A549 (cell line): ENCODE data around the gene SAG. TPM values are rescaled to one million over a fixed set of nuclear protein-coding genes. Genes with fewer than 3 reads are reported as not detected.

Source experiments
- ATAC-seq, 2 experiments: fragments of 200-7000 bp in 1 of 2; fragments of >200 bp in 1 of 2; cut with Nextera tagmentation in 1 of 2; cut with Tn5 transposase in 1 of 2; 3 replicates each; pipeline versions ENCODE4 v1.8.0 to v1.9.1; 2018 to 2020; ENCODE audit warnings: mild to moderate bottlenecking in 1 of 2, moderate library complexity in 1 of 2
- CTCF ChIA-PET: fragments of 300-600 bp; sonication (Branson Sonifier 250); formaldehyde crosslinking; extraction: SDS; loops from one replicate; lab custom pipeline; 2021; ENCODE audit warnings: antibody characterized with exemption, inconsistent platforms; lab: Yijun Ruan, JAX
- POLR2A ChIA-PET: fragments of 350-600 bp; formaldehyde crosslinking; extraction: SDS; loops from one replicate; lab custom pipeline; 2021; ENCODE audit warnings: antibody characterized with exemption, inconsistent platforms; lab: Yijun Ruan, JAX
- DNase-seq, 2 experiments: peaks; one replicate each; pipeline versions ENCODE4 v3.0.0 to v3.0.0-alpha.2; 2011 to 2016; ENCODE audit warnings: low read depth in 1 of 2, low spot score in 1 of 2
- FAIRE-seq: peaks from 2 replicates; lab custom pipeline; 2011; peaks lifted over from hg19 to GRCh38; lab: Jason Lieb, UNC
- H3K27ac ChIP-seq, 2 experiments: fragments of >200 bp; sonication (Bioruptor Twin); formaldehyde crosslinking; 3 replicates each; pipeline ENCODE4 v1.5.1; 2016 to 2017
- H3K4me1 ChIP-seq: fragments of >200 bp; sonication (Bioruptor Twin); formaldehyde crosslinking; 3 replicates; pipeline ENCODE4 v1.6.1; 2016
- H3K4me2 ChIP-seq: fragments of >200 bp; sonication (Bioruptor Twin); formaldehyde crosslinking; 3 replicates; pipeline ENCODE4 v1.6.1; 2016
- H3K4me3 ChIP-seq: fragments of >200 bp; sonication (Bioruptor Twin); formaldehyde crosslinking; 3 replicates; pipeline ENCODE4 v1.5.1; 2016
- H3K9me3 ChIP-seq: fragments of >200 bp; sonication (Bioruptor Twin); formaldehyde crosslinking; 3 replicates; pipeline ENCODE4 v1.6.1; 2016
- ATOH8 ChIP-seq: fragments of 250-450 bp; sonication (Bioruptor Pico); IDR thresholded peaks from 2 replicates; pipeline ENCODE4 v1.5.0; 2020; ENCODE audit warnings: low read depth, mild to moderate bottlenecking, moderate library complexity
- CBX8 ChIP-seq: fragments of 200-600 bp; sonication (generic); IDR thresholded peaks from 2 replicates; pipeline ENCODE4 v1.6.1; 2016
- ESRRA ChIP-seq: fragments of 150-350 bp; IDR thresholded peaks from 2 replicates; pipeline ENCODE4 v1.6.1; 2014; ENCODE audit warnings: mild to moderate bottlenecking, low read length, borderline replicate concordance
- FOSB ChIP-seq: fragments of 250-450 bp; sonication (Bioruptor Pico); IDR thresholded peaks from 2 replicates; pipeline ENCODE4 v1.5.0; 2020; ENCODE audit warnings: mild to moderate bottlenecking, moderate library complexity
- HDAC2 ChIP-seq: fragments of 200-600 bp; sonication (generic); IDR thresholded peaks from 2 replicates; pipeline ENCODE4 v1.6.1; 2016
- HES2 ChIP-seq: fragments of >200 bp; sonication (Bioruptor Twin); formaldehyde crosslinking; IDR thresholded peaks from 2 replicates; pipeline ENCODE4 v1.6.1; 2016
- JUN ChIP-seq, 2 experiments: fragments of >200 bp; sonication (Bioruptor Twin); formaldehyde crosslinking; IDR thresholded peaks; 2 replicates in 1 of 2; 3 replicates in 1 of 2; pipeline ENCODE4 v1.6.1; 2016 to 2017
- JUNB ChIP-seq: fragments of >200 bp; sonication (Bioruptor Twin); formaldehyde crosslinking; IDR thresholded peaks from 2 replicates; pipeline ENCODE4 v1.6.1; 2016
- NFE2L2 ChIP-seq: fragments of 150-350 bp; conservative IDR thresholded peaks from 2 replicates; pipeline ENCODE4 v1.6.1; 2014; ENCODE audit warnings: low read length
- PHF8 ChIP-seq: fragments of 200-600 bp; sonication (generic); IDR thresholded peaks from 2 replicates; pipeline ENCODE4 v1.6.1; 2016; ENCODE audit warnings: low read depth, mild to moderate bottlenecking, antibody characterized with exemption, moderate library complexity, borderline replicate concordance
- RAD21 ChIP-seq, 2 experiments: fragments of >200 bp in 1 of 2; sonication (Bioruptor Twin) in 1 of 2; formaldehyde crosslinking in 1 of 2; IDR thresholded peaks in 1 of 2; conservative IDR thresholded peaks in 1 of 2; 2 replicates in 1 of 2; 3 replicates in 1 of 2; pipeline ENCODE4 v1.6.1; 2012 to 2018; ENCODE audit warnings: inconsistent platforms in 1 of 2
- RARB ChIP-seq: fragments of 250-450 bp; sonication (Bioruptor Pico); IDR thresholded peaks from 2 replicates; pipeline ENCODE4 v1.8.0; 2021; ENCODE audit warnings: mild to moderate bottlenecking, moderate library complexity
- RNF2 ChIP-seq: fragments of 200-600 bp; sonication (generic); IDR thresholded peaks from 2 replicates; pipeline ENCODE4 v1.6.1; 2016; ENCODE audit warnings: low read depth, mild to moderate bottlenecking, antibody characterized with exemption, moderate library complexity, borderline replicate concordance
- SREBF2 ChIP-seq: fragments of 450-650 bp; IDR thresholded peaks from 2 replicates; pipeline ENCODE4 v1.6.1; 2014; ENCODE audit warnings: mild to moderate bottlenecking, moderate library complexity
- TP53 ChIP-seq: fragments of 250-450 bp; sonication (Bioruptor Pico); IDR thresholded peaks from 2 replicates; pipeline ENCODE4 v1.5.0; 2021; ENCODE audit warnings: mild to moderate bottlenecking, moderate library complexity
- USF2 ChIP-seq: fragments of 450-650 bp; IDR thresholded peaks from 2 replicates; pipeline ENCODE4 v1.6.1; 2014; ENCODE audit warnings: antibody characterized with exemption
- ZC3H11A ChIP-seq: fragments of 450-650 bp; IDR thresholded peaks from 2 replicates; pipeline ENCODE4 v1.6.1; 2014; ENCODE audit warnings: antibody characterized with exemption, mild to moderate bottlenecking
- WGBS: methylation state at CpG from one replicate; pipeline ENCODE4 v1.1.6; 2017; ENCODE audit errors: missing lambda C conversion rate; 5-methylcytosine and 5-hydroxymethylcytosine counted together
- polyA plus RNA-seq, 4 experiments: library from polyadenylated mRNA; depleted of rRNA in 3 of 4; stranded (reverse); fragments of >200 nt; fragmentation: RNase III in 1 of 4; extraction: RNeasy Plus Mini Kit Qiagen cat#74134 plus additional on column Dnase treatment in 1 of 4; gene quantifications; 2 replicates in 3 of 4; 3 replicates in 1 of 4; pipeline ENCODE4 v1.2.3, GENCODE V29; 2011 to 2017
- TF ChIP-seq, protein P1 (sequence below): IDR thresholded peaks from 2 replicates; pipeline ENCODE4 v1.6.1; 2012
- TF ChIP-seq, protein P2 (sequence below): fragments of 200-600 bp; sonication (generic); IDR thresholded peaks from 2 replicates; pipeline ENCODE4 v1.6.1; 2016; ENCODE audit warnings: antibody characterized with exemption, mild to moderate bottlenecking, moderate library complexity
- TF ChIP-seq, protein P3 (sequence below): IDR thresholded peaks from 2 replicates; pipeline ENCODE4 v1.6.1; 2012
- TF ChIP-seq, protein P4 (sequence below): fragments of 150-350 bp; IDR thresholded peaks from 2 replicates; pipeline ENCODE4 v1.6.1; 2014; ENCODE audit warnings: low read depth, mild to moderate bottlenecking, low read length
- TF ChIP-seq, protein P5 (sequence below): IDR thresholded peaks from 2 replicates; pipeline ENCODE4 v1.6.1; 2012; ENCODE audit warnings: low read depth, borderline replicate concordance

Gene SAG
- polyA plus RNA-seq, 2 of the 4 experiments (the other 2 are of a cell fraction) = not detected

GRCh38 chr2:233311241-233311926, 3.8 kb downstream of the SAG start:
- FAIRE-seq (no peak), DNase-seq (no peak), ATAC-seq (0 out of 6 replicates have a peak, but pooled peaks of 1 of the 2 experiments have one; percentile 26)
- ChIA-PET CTCF (no interaction called here), POLR2A (no interaction called here)
- H3K9me3 ChIP-seq = no peaks in the 10 kb centered on the region
- no peak overlapping the region for H3K27ac ChIP-seq
- H3K4me3 ChIP-seq = no peak overlapping the region
- WGBS = 82% methylated on average over 11 of the region's 11 CpGs
- H3K4me1 ChIP-seq = no peaks in the 10 kb centered on the region
- H3K4me2 ChIP-seq = no peak overlapping the region
- no peak for TF ChIP-seq SREBF2
- peak; percentile 47; the same call in 1 of the 2 replicates for TF ChIP-seq USF2

DNA sequence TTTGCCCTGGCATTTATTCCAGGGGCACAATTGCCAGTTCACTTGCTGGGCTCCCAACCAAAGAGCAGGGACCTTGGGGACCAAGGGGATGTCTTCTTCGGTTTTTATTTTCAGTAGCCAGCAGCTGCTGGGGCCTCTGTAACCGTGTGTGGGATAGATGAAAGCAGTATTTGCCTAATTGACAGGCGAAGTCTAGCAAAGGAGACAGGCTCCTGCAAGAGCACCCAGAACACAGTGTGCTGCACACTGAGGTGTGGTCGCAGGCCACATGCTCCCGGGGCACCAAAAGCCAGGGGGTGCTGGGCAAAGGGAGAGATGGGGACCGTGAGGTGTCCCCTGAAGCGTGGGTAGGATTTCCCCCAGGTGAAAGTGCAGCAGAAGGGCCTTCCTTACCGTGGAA, 5.3 kb downstream of the SAG start:
- POLR2A ChIA-PET = no interaction called here
- Histone ChIP-seq H3K4me2 (no peak overlapping the region), H3K4me3 (no peak overlapping the region), H3K4me1 (no peaks in the 10 kb centered on the region), H3K9me3 (no peaks in the 10 kb centered on the region), H3K27ac (peak overlapping the region in 1 of 2 experiments; percentile 17; a peak in 1 of 6 replicates)
- ATAC-seq (no peak), FAIRE-seq (no peak), DNase-seq (no peak)
- WGBS = 67% methylated on average over 8 of the region's 8 CpGs
- TF ChIP-seq RAD21 (conservative IDR thresholded peaks at IDR 0.05 in 1 of 2, IDR thresholded peaks at IDR 0.05 in 1 of 2) = no peak
- TF ChIP-seq, protein P1, sequence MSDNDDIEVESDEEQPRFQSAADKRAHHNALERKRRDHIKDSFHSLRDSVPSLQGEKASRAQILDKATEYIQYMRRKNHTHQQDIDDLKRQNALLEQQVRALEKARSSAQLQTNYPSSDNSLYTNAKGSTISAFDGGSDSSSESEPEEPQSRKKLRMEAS = no peak
- CTCF ChIA-PET = interaction anchor here (1.1 to 1.5 kb wide), 2 partner anchors 10 to 130 kb away, joined by 3 to 5 read pairs; no protein-coding TSS in a partner anchor

GRCh38 chr2:233314180-233314925, 6.7 kb downstream of the SAG start:
- H3K4me2 ChIP-seq = no peak overlapping the region
- H3K4me3 ChIP-seq = no peak overlapping the region
- no peak for DNase-seq
- FAIRE-seq = no peak
- H3K9me3 ChIP-seq = no peaks in the 10 kb centered on the region
- no peak overlapping the region for H3K27ac ChIP-seq
- no peaks in the 10 kb centered on the region for H3K4me1 ChIP-seq
- CTCF ChIA-PET = interaction anchor here (1.5 kb wide), 1 partner anchor 9 kb away, joined by 5 read pairs; no protein-coding TSS in a partner anchor
- POLR2A ChIA-PET = no interaction called here
- peak in 1 of 2 experiments; percentile 36; a peak in 2 of 6 replicates for ATAC-seq
- 91% methylated on average over 20 of the region's 20 CpGs for WGBS
- TF ChIP-seq, protein P2, sequence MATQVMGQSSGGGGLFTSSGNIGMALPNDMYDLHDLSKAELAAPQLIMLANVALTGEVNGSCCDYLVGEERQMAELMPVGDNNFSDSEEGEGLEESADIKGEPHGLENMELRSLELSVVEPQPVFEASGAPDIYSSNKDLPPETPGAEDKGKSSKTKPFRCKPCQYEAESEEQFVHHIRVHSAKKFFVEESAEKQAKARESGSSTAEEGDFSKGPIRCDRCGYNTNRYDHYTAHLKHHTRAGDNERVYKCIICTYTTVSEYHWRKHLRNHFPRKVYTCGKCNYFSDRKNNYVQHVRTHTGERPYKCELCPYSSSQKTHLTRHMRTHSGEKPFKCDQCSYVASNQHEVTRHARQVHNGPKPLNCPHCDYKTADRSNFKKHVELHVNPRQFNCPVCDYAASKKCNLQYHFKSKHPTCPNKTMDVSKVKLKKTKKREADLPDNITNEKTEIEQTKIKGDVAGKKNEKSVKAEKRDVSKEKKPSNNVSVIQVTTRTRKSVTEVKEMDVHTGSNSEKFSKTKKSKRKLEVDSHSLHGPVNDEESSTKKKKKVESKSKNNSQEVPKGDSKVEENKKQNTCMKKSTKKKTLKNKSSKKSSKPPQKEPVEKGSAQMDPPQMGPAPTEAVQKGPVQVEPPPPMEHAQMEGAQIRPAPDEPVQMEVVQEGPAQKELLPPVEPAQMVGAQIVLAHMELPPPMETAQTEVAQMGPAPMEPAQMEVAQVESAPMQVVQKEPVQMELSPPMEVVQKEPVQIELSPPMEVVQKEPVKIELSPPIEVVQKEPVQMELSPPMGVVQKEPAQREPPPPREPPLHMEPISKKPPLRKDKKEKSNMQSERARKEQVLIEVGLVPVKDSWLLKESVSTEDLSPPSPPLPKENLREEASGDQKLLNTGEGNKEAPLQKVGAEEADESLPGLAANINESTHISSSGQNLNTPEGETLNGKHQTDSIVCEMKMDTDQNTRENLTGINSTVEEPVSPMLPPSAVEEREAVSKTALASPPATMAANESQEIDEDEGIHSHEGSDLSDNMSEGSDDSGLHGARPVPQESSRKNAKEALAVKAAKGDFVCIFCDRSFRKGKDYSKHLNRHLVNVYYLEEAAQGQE = no peak
- TF ChIP-seq PHF8 (no peak), JUN (IDR thresholded peaks at IDR 0.05) (no peak), ATOH8 (CRISPR knock-in tag) (no peak), JUNB (no peak), ESRRA (no peak), RNF2 (no peak), FOSB (CRISPR knock-in tag) (no peak), HES2 (no peak), HDAC2 (no peak), TP53 (CRISPR knock-in tag) (no peak), RARB (CRISPR knock-in tag) (no peak), CBX8 (no peak), ZC3H11A (no peak), NFE2L2 (no peak)
- TF ChIP-seq, protein P3, sequence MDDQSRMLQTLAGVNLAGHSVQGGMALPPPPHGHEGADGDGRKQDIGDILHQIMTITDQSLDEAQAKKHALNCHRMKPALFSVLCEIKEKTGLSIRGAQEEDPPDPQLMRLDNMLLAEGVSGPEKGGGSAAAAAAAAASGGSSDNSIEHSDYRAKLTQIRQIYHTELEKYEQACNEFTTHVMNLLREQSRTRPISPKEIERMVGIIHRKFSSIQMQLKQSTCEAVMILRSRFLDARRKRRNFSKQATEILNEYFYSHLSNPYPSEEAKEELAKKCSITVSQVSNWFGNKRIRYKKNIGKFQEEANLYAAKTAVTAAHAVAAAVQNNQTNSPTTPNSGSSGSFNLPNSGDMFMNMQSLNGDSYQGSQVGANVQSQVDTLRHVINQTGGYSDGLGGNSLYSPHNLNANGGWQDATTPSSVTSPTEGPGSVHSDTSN = no peak
- TF ChIP-seq, protein P4, sequence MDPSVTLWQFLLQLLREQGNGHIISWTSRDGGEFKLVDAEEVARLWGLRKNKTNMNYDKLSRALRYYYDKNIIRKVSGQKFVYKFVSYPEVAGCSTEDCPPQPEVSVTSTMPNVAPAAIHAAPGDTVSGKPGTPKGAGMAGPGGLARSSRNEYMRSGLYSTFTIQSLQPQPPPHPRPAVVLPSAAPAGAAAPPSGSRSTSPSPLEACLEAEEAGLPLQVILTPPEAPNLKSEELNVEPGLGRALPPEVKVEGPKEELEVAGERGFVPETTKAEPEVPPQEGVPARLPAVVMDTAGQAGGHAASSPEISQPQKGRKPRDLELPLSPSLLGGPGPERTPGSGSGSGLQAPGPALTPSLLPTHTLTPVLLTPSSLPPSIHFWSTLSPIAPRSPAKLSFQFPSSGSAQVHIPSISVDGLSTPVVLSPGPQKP = no peak
- TF ChIP-seq, protein P5, sequence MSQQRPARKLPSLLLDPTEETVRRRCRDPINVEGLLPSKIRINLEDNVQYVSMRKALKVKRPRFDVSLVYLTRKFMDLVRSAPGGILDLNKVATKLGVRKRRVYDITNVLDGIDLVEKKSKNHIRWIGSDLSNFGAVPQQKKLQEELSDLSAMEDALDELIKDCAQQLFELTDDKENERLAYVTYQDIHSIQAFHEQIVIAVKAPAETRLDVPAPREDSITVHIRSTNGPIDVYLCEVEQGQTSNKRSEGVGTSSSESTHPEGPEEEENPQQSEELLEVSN = no peak
